HG03045 (cell line): Measurements from ENCODE around the gene CCDC149.

Experiments
- ATAC-seq: cut with Tn5 transposase; IDR thresholded peaks from one replicate; pipeline ENCODE4 v1.9.1; 2021; ENCODE audit warnings: mild to moderate bottlenecking, moderate library complexity; ENCODE audit not compliant: unreplicated experiment

CCDC149 gene

GRCh38 chr4:24881508-24882196 is 31.2 kb downstream of the CCDC149 start:
- ATAC-seq: no peak

- ATAC-seq: no peak
These were observed 32.7 kb downstream of the CCDC149 start for GRCh38 chr4:24880186-24880585.

- ATAC-seq: no peak
These were observed 34.2 kb downstream of the CCDC149 start for GRCh38 chr4:24878636-24879016.

- ATAC-seq: no peak
These were observed 34.8 kb downstream of the CCDC149 start for GRCh38 chr4:24877868-24878635.

GRCh38 chr4:24876431-24876830 is 36.4 kb downstream of the CCDC149 start:
- ATAC-seq: no peak

- ATAC-seq: no peak
These were observed 40.1 kb downstream of the CCDC149 start for GRCh38 chr4:24872720-24873119.

GRCh38 chr4:24871210-24871609 is 41.6 kb downstream of the CCDC149 start:
- no peak for ATAC-seq

- no peak for ATAC-seq
These were observed 45.0 kb downstream of the CCDC149 start for GRCh38 chr4:24867766-24868296.

- ATAC-seq: no peak
These were observed 45.6 kb downstream of the CCDC149 start for GRCh38 chr4:24867251-24867650.

GRCh38 chr4:24865401-24865800 is 47.4 kb downstream of the CCDC149 start:
- no peak for ATAC-seq

- no peak for ATAC-seq
These were observed 49.0 kb downstream of the CCDC149 start for GRCh38 chr4:24863799-24864198.

- ATAC-seq: no peak
These were observed 50.6 kb downstream of the CCDC149 start for GRCh38 chr4:24862073-24862751.

GRCh38 chr4:24858550-24858949 is 54.3 kb downstream of the CCDC149 start:
- no peak for ATAC-seq

- ATAC-seq: no peak
These were observed 54.8 kb downstream of the CCDC149 start for GRCh38 chr4:24858026-24858425.

- ATAC-seq: peak; percentile 85
These were observed 56.3 kb downstream of the CCDC149 start for GRCh38 chr4:24856586-24856985.

GRCh38 chr4:24855741-24856140 is 57.1 kb downstream of the CCDC149 start:
- ATAC-seq: no peak

GRCh38 chr4:24853142-24853541 is 59.7 kb downstream of the CCDC149 start:
- no peak for ATAC-seq

- no peak for ATAC-seq
These were observed 62.2 kb downstream of the CCDC149 start for GRCh38 chr4:24850674-24851073.

GRCh38 chr4:24849756-24850155 is 63.1 kb downstream of the CCDC149 start:
- ATAC-seq: no peak

- no peak for ATAC-seq
These were observed 63.5 kb downstream of the CCDC149 start for GRCh38 chr4:24849351-24849750.

- ATAC-seq: no peak
These were observed 66.1 kb downstream of the CCDC149 start for GRCh38 chr4:24846716-24847115.

- ATAC-seq: no peak
These were observed 66.9 kb downstream of the CCDC149 start for GRCh38 chr4:24845902-24846301.
